K562 (cell line): ENCODE results near the gene SH3BP5. TPM values are rescaled to one million over a fixed set of nuclear protein-coding genes. Genes with fewer than 3 reads are reported as not detected.
A peak's percentile ranks its signal among the peaks of the same experiment; 100 is the strongest.

Experiments used
- ARID1B ChIP-seq: fragments of 450-650 bp; IDR thresholded peaks from 2 replicates; pipeline ENCODE4 v1.6.1; 2016; ENCODE audit warnings: antibody characterized with exemption, mild to moderate bottlenecking, inconsistent platforms
- ARNT ChIP-seq, 2 experiments: fragments of 450-650 bp; IDR thresholded peaks; 2 replicates each; pipeline ENCODE4 v1.6.1; 2016; ENCODE audit warnings: mild to moderate bottlenecking in 1 of 2
- ATF3 ChIP-seq, 2 experiments: fragments of 450-650 bp in 1 of 2; sonication (generic) in 1 of 2; formaldehyde crosslinking in 1 of 2; IDR thresholded peaks in 1 of 2; conservative IDR thresholded peaks in 1 of 2; 2 replicates each; pipeline versions ENCODE4 v1.6.1 to v1.8.1; 2016 to 2023; ENCODE audit warnings: mild to moderate bottlenecking in 2 of 2, moderate library complexity in 2 of 2, inconsistent platforms in 1 of 2, missing genetic modification reagents in 1 of 2
- E2F3 ChIP-seq: fragments of 250-450 bp; sonication (Bioruptor Pico); IDR thresholded peaks from 2 replicates; pipeline ENCODE4 v1.4.0; 2020; ENCODE audit warnings: mild to moderate bottlenecking
- FOXO4 ChIP-seq: fragments of 450-650 bp; formaldehyde crosslinking; IDR thresholded peaks from 2 replicates; pipeline ENCODE4 v1.4.0; 2020; ENCODE audit warnings: mild to moderate bottlenecking, moderate library complexity
- GABPA ChIP-seq: fragments of 200-800 bp; sonication (Bioruptor generic); conservative IDR thresholded peaks from 2 replicates; pipeline ENCODE4 v1.6.1; 2016; ENCODE audit warnings: low read depth, missing genetic modification characterization, missing compliant biosample characterization
- GTF2F1 ChIP-seq: IDR thresholded peaks from 2 replicates; pipeline ENCODE4 v1.6.1; 2011; ENCODE audit warnings: low read depth, low read length, improper control_type of control experiment
- ILK ChIP-seq: fragments of 450-650 bp; IDR thresholded peaks from 2 replicates; pipeline ENCODE4 v1.6.1; 2016; ENCODE audit warnings: missing genetic modification characterization, low read depth, mild to moderate bottlenecking, missing compliant biosample characterization, moderate library complexity, borderline replicate concordance
- KDM5B ChIP-seq: fragments of 200-600 bp; sonication (generic); IDR thresholded peaks from 2 replicates; pipeline ENCODE4 v1.6.1; 2012; ENCODE audit warnings: low read depth, mild to moderate bottlenecking, moderate library complexity, low read length, control low read depth, inconsistent platforms; ENCODE audit not compliant: insufficient replicate concordance
- MYC ChIP-seq, 2 experiments: fragments of 250-450 bp in 1 of 2; sonication (Bioruptor Pico) in 1 of 2; IDR thresholded peaks; 2 replicates each; pipeline versions ENCODE4 v1.5.1 to v1.6.1; 2012 to 2021; ENCODE audit warnings: low read depth in 2 of 2, borderline replicate concordance in 1 of 2, improper control_type of control experiment in 1 of 2, low read length in 1 of 2, mild to moderate bottlenecking in 1 of 2, moderate library complexity in 1 of 2
- NR2C1 ChIP-seq, 2 experiments: fragments of 450-650 bp; IDR thresholded peaks; 2 replicates each; pipeline ENCODE4 v1.6.1; 2017; ENCODE audit warnings: mild to moderate bottlenecking in 2 of 2, antibody characterized with exemption in 1 of 2, inconsistent platforms in 1 of 2, missing compliant biosample characterization in 1 of 2, missing genetic modification characterization in 1 of 2
- PHB ChIP-seq: fragments of 250-450 bp; sonication (Bioruptor Pico); IDR thresholded peaks from 2 replicates; pipeline ENCODE4 v1.5.0; 2021
- RAD21 ChIP-seq, 2 experiments: fragments of 250-450 bp in 1 of 2; fragments of 450-650 bp in 1 of 2; sonication (Bioruptor Pico) in 1 of 2; formaldehyde crosslinking in 1 of 2; IDR thresholded peaks in 1 of 2; conservative IDR thresholded peaks in 1 of 2; 2 replicates each; pipeline versions ENCODE4 v1.4.0 to v1.8.0; 2020 to 2022; ENCODE audit warnings: mild to moderate bottlenecking in 2 of 2, moderate library complexity in 1 of 2
- SIN3B ChIP-seq: fragments of 450-650 bp; IDR thresholded peaks from 2 replicates; pipeline ENCODE4 v1.6.1; 2017; ENCODE audit warnings: low read depth, mild to moderate bottlenecking, moderate library complexity
- TAF7 ChIP-seq: fragments of 450-650 bp; IDR thresholded peaks from 2 replicates; pipeline ENCODE4 v1.6.1; 2016; ENCODE audit warnings: missing genetic modification characterization, missing compliant biosample characterization
- ZFX ChIP-seq: sonication (generic); formaldehyde crosslinking; IDR thresholded peaks from 2 replicates; pipeline ENCODE4 v1.8.0; 2022; ENCODE audit warnings: mild to moderate bottlenecking, missing genetic modification reagents, moderate library complexity
- ZNF740 ChIP-seq, 3 experiments: fragments of 200-800 bp in 1 of 3; sonication (Bioruptor generic) in 1 of 3; sonication (generic) in 1 of 3; formaldehyde crosslinking in 1 of 3; IDR thresholded peaks; 2 replicates each; pipeline versions ENCODE4 v1.6.1 to v1.8.0; 2016 to 2022; ENCODE audit warnings: mild to moderate bottlenecking in 2 of 3, missing compliant biosample characterization in 2 of 3, missing genetic modification characterization in 2 of 3, missing genetic modification reagents in 1 of 3
- ZNF77 ChIP-seq: fragments of 250-450 bp; sonication (Bioruptor Pico); IDR thresholded peaks from 2 replicates; pipeline ENCODE4 v1.5.0; 2020
- polyA plus RNA-seq, 8 experiments: library from polyadenylated mRNA; depleted of rRNA in 4 of 8; stranded (reverse) in 5 of 8; unstranded in 3 of 8; fragments of >200 nt; fragmentation: Nextera tagmentation in 2 of 8; fragmentation: Illumina TruSeq in 1 of 8; extraction: Ambion mirVana in 2 of 8; extraction: Trizol in 1 of 8; gene quantifications; 2 replicates each; pipeline versions ENCODE4 v1.2.1 to v1.2.3, GENCODE V29; 2011 to 2014; ENCODE audit warnings: inconsistent platforms in 1 of 8, missing spikeins in 1 of 8
- total RNA-seq, 7 experiments: library from RNA; depleted of rRNA in 6 of 7; stranded (reverse); fragments of >200 nt in 6 of 7; fragmentation: Illumina TruSeq in 2 of 7; extraction: Trizol in 2 of 7; gene quantifications; 2 replicates each; pipeline versions ENCODE4 v1.2.1 to v1.2.3, GENCODE V29; 2011 to 2021; ENCODE audit warnings: low replicate concordance in 1 of 7
- TF ChIP-seq, protein P1 (sequence below): fragments of 250-450 bp; sonication (Bioruptor Pico); IDR thresholded peaks from 2 replicates; pipeline ENCODE4 v1.8.0; 2022; ENCODE audit warnings: inconsistent platforms
- TF ChIP-seq, protein P2 (sequence below): sonication (generic); IDR thresholded peaks from 2 replicates; pipeline ENCODE4 v1.6.1; 2016

Gene SH3BP5
- total and polyA plus RNA-seq, 9 of the 15 experiments (the other 6 are each of a cell fraction or from before 2014, with no cell fraction given) = 2.9 to 29.0 (median 14.9) TPM

GRCh38 chr3:15300323-15301078, 31.9 kb downstream of the SH3BP5 start (continued):
- TF ChIP-seq SIN3B (no peak), KDM5B (no peak), ARNT (IDR thresholded peaks at IDR 0.05) (no peak), PHB (no peak), NR2C1 (IDR thresholded peaks at IDR 0.05) (no peak), NR2C1 (tag; IDR thresholded peaks at IDR 0.05) (no peak), GABPA (tag) (peak; percentile 27; the same call in 1 of the 2 replicates), TAF7 (tag) (no peak), E2F3 (CRISPR knock-in tag) (no peak), GTF2F1 (no peak), FOXO4 (no peak), ZFX (CRISPR knock-in tag) (no peak), RAD21 (CRISPR knock-in tag; conservative IDR thresholded peaks at IDR 0.05 in 1 of 2, IDR thresholded peaks at IDR 0.05 in 1 of 2) (peak in 1 of 2 experiments; percentile 27; a peak in 2 of 4 replicates), MYC (IDR thresholded peaks at IDR 0.05; ENCODE audit: low read depth, low read length) (no peak), MYC (CRISPR knock-in tag; IDR thresholded peaks at IDR 0.05; ENCODE audit: borderline replicate concordance, low read depth) (no peak), ILK (tag) (no peak), ATF3 (IDR thresholded peaks at IDR 0.05) (peak; percentile 83), ATF3 (CRISPR knock-in tag; conservative IDR thresholded peaks at IDR 0.05) (no peak), ARID1B (peak; percentile 45; the same call in 1 of the 2 replicates), ZNF77 (CRISPR knock-in tag) (no peak), ZNF740 (CRISPR knock-in tag; IDR thresholded peaks at IDR 0.05) (peak; percentile 84), ZNF740 (tag; IDR thresholded peaks at IDR 0.05) (no peak)
- TF ChIP-seq, protein P1, sequence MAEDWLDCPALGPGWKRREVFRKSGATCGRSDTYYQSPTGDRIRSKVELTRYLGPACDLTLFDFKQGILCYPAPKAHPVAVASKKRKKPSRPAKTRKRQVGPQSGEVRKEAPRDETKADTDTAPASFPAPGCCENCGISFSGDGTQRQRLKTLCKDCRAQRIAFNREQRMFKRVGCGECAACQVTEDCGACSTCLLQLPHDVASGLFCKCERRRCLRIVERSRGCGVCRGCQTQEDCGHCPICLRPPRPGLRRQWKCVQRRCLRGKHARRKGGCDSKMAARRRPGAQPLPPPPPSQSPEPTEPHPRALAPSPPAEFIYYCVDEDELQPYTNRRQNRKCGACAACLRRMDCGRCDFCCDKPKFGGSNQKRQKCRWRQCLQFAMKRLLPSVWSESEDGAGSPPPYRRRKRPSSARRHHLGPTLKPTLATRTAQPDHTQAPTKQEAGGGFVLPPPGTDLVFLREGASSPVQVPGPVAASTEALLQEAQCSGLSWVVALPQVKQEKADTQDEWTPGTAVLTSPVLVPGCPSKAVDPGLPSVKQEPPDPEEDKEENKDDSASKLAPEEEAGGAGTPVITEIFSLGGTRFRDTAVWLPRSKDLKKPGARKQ (CRISPR knock-in tag) = no peak
- TF ChIP-seq, protein P2, sequence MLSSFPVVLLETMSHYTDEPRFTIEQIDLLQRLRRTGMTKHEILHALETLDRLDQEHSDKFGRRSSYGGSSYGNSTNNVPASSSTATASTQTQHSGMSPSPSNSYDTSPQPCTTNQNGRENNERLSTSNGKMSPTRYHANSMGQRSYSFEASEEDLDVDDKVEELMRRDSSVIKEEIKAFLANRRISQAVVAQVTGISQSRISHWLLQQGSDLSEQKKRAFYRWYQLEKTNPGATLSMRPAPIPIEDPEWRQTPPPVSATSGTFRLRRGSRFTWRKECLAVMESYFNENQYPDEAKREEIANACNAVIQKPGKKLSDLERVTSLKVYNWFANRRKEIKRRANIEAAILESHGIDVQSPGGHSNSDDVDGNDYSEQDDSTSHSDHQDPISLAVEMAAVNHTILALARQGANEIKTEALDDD = no peak
